K562 treated with DMSO at 1 percent for 48 hours (cell line): ENCODE results near the gene SF3B4. TPM values are rescaled to one million over a fixed set of nuclear protein-coding genes. Genes with fewer than 3 reads are reported as not detected.

Experiments used
- total RNA-seq: library from RNA; unstranded; fragments of 300-600 nt; gene quantifications from 2 replicates; pipeline ENCODE4 v1.2.3, GENCODE V29; 2022; ENCODE audit warnings: low replicate concordance; ENCODE audit errors: extremely low read depth

Gene SF3B4
- not detected in 2 replicates for total RNA-seq

GRCh38 chr1:149927563-149928400 is at the start of gene SF3B4:
SF3B4 (minus strand) TSS chr1:149927803; CDS start chr1:149927759, 44 bp downstream.

GRCh38 chr1:149936170-149936991 is 8.8 kb upstream of the SF3B4 start, which contains the start of gene MTMR11:
MTMR11 (minus strand) TSS chr1:149936879; CDS start chr1:149936647, 232 bp downstream.

GRCh38 chr1:149917571-149918144 is 9.9 kb downstream of the SF3B4 start, which contains the start of gene SV2A:
SV2A (minus strand) TSS chr1:149917844; CDS start chr1:149913840, 4,004 bp downstream.

GRCh38 chr1:149899460-149900284 is 27.9 kb downstream of the SF3B4 start, which contains the start of gene BOLA1:
BOLA1 (plus strand) TSS chr1:149899568; CDS start chr1:149900060, 492 bp downstream.

Other genes with a start within 250 kb of the SF3B4 start
- gene FCGR1A, start 145.1 kb downstream of the SF3B4 start, total RNA-seq = not detected in 2 replicates
- gene BOLA1, start 28.2 kb downstream of the SF3B4 start, total RNA-seq = not detected in 2 replicates
- not detected in 2 replicates for gene SV2A, start 10.0 kb downstream of the SF3B4 start, total RNA-seq
- not detected in 2 replicates for gene MTMR11, start 9.1 kb upstream of the SF3B4 start, total RNA-seq
- gene OTUD7B, start 82.9 kb upstream of the SF3B4 start, total RNA-seq = not detected in 2 replicates
- not detected in 2 replicates for gene VPS45, start 140.0 kb upstream of the SF3B4 start, total RNA-seq
- gene PLEKHO1, start 222.1 kb upstream of the SF3B4 start, total RNA-seq = not detected in 2 replicates